ENCODE results near the gene METTL3.

METTL3 gene

GRCh38 chr14:21526672-21527317 lies 15.7 kb upstream of the METTL3 start:
- no peak for DNase-seq

GRCh38 chr14:21525962-21526671 lies 15.0 kb upstream of the METTL3 start, which contains the start of gene SALL2:
SALL2 (minus strand) TSS chr14:21526346; CDS start chr14:21526127, 219 bp downstream.
- peak; percentile 66 for DNase-seq

GRCh38 chr14:21525571-21525961 lies 14.4 kb upstream of the METTL3 start:
- no peak for DNase-seq

GRCh38 chr14:21524575-21525490 lies 13.7 kb upstream of the METTL3 start:
- DNase-seq: no peak

- DNase-seq: no peak
These were observed 12.1 kb upstream of the METTL3 start for GRCh38 chr14:21523203-21523602.

- no peak for DNase-seq
These were observed 10.4 kb upstream of the METTL3 start for GRCh38 chr14:21521501-21521900.

- no peak for DNase-seq
These were observed 9.6 kb upstream of the METTL3 start for GRCh38 chr14:21520767-21521166.

GRCh38 chr14:21518725-21519124 lies 7.6 kb upstream of the METTL3 start:
- DNase-seq: no peak

- no peak for DNase-seq
These were observed 3.2 kb upstream of the METTL3 start for GRCh38 chr14:21514341-21514740.

GRCh38 chr14:21509432-21510143 lies 1.6 kb downstream of the METTL3 start:
- DNase-seq: no peak

- DNase-seq: no peak
These were observed 4.6 kb downstream of the METTL3 start for GRCh38 chr14:21506557-21506956.

- no peak for DNase-seq
These were observed 6.1 kb downstream of the METTL3 start for GRCh38 chr14:21505012-21505553.

GRCh38 chr14:21503376-21503775 lies 7.8 kb downstream of the METTL3 start:
- no peak for DNase-seq

GRCh38 chr14:21501568-21501967 lies 9.6 kb downstream of the METTL3 start:
- no peak for DNase-seq

- no peak for DNase-seq
These were observed 12.3 kb downstream of the METTL3 start for GRCh38 chr14:21498540-21499526.

- no peak for DNase-seq
These were observed 14.7 kb downstream of the METTL3 start for GRCh38 chr14:21496453-21496852.

GRCh38 chr14:21494902-21495762 lies 16.0 kb downstream of the METTL3 start:
- no peak for DNase-seq

GRCh38 chr14:21486640-21487087 lies 24.5 kb downstream of the METTL3 start:
- no peak for DNase-seq

- DNase-seq: peak; percentile 91
These were observed 34.0 kb downstream of the METTL3 start, which contains the start of the genes RAB2B and TOX4 for GRCh38 chr14:21476925-21477681. RAB2B (minus strand) TSS chr14:21476959; CDS start chr14:21476872, 87 bp downstream. TOX4 (plus strand) TSS chr14:21477195; CDS start chr14:21477279, 84 bp downstream.

Data from activated T-cell treated with anti-CD3 and anti-CD28 coated beads, Interleukin-2, amount 50 U/mL, for 1 hour (primary cell).